Measurements from ENCODE around the gene HLCS. TPM values are rescaled to one million over a fixed set of nuclear protein-coding genes. Genes with fewer than 3 reads are reported as not detected.

Gene HLCS
- total and polyA plus RNA-seq, 2 donors (not counting 1 experiment from before 2014, with no cell fraction given): 23.1 to 40.0 TPM

DNA sequence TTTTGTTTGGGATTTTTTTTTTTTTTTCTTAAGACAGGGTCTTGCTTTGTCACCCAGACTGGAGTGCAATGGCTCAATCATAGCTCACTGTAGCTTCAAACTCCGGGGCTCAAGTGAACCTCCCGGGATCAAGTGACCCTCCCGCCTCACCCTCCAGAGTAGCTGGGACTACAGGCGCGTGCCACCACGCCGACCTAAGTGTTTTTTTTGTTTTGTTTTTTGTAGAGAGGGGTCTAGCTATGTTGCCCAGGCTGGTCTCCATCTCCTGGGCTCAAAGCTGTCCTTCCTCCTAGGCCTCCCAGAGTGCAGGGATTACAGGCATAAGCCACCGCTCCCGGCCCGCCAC lies 776 bp downstream of the HLCS start:
- H3K27me3 ChIP-seq (ENCODE audit: control insufficient read depth, insufficient read depth, low read length): no peaks in the 10 kb centered on the region
- H4K20me1 ChIP-seq (ENCODE audit: control insufficient read depth, extremely low read depth, insufficient read depth, low read length): no peaks in the 10 kb centered on the region
- H3K36me3 ChIP-seq (ENCODE audit: control insufficient read depth, insufficient read depth, low read length): no peaks in the 10 kb centered on the region
- no peaks in the 10 kb centered on the region for H3K4me1 ChIP-seq (ENCODE audit: control insufficient read depth, extremely low read depth, insufficient read depth, low read length)
- H3K27ac ChIP-seq (ENCODE audit: insufficient read depth, low read length): peak overlapping the region; percentile 53
- peak overlapping the region; percentile 74 for H3K4me2 ChIP-seq (ENCODE audit: extremely low read depth, insufficient read depth, low read length)
- H3K9ac ChIP-seq (ENCODE audit: insufficient read depth, low read length): peak overlapping the region; percentile 78
- H3K4me3 ChIP-seq (replicated peaks in 1 of 4; ENCODE audit: control extremely low read depth in 1 of 4, insufficient read depth in 1 of 4, low read depth in 3 of 4, low read length in 4 of 4): peak overlapping the region; percentile 65 to 74 (median 68)
- peak overlapping the region; percentile 68 for H2AFZ ChIP-seq (ENCODE audit: low read length)
- TF ChIP-seq, protein P1, sequence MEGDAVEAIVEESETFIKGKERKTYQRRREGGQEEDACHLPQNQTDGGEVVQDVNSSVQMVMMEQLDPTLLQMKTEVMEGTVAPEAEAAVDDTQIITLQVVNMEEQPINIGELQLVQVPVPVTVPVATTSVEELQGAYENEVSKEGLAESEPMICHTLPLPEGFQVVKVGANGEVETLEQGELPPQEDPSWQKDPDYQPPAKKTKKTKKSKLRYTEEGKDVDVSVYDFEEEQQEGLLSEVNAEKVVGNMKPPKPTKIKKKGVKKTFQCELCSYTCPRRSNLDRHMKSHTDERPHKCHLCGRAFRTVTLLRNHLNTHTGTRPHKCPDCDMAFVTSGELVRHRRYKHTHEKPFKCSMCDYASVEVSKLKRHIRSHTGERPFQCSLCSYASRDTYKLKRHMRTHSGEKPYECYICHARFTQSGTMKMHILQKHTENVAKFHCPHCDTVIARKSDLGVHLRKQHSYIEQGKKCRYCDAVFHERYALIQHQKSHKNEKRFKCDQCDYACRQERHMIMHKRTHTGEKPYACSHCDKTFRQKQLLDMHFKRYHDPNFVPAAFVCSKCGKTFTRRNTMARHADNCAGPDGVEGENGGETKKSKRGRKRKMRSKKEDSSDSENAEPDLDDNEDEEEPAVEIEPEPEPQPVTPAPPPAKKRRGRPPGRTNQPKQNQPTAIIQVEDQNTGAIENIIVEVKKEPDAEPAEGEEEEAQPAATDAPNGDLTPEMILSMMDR (conservative IDR thresholded peaks at IDR 0.05 in 1 of 2, IDR thresholded peaks at IDR 0.05 in 1 of 2; ENCODE audit: low read depth in 1 of 2, low read length in 2 of 2): no peak
- no peak for TF ChIP-seq EZH2 (IDR thresholded peaks at IDR 0.05; ENCODE audit: low read length, missing control alignments)
- no peaks in the 10 kb centered on the region for H3K9me3 ChIP-seq (ENCODE audit: control insufficient read depth, insufficient read depth, low read depth, low read length)
- DNase-seq (ENCODE audit: low read depth in 2 of 2): no peak
- no peaks in the 10 kb centered on the region for H3K79me2 ChIP-seq (ENCODE audit: control insufficient read depth, insufficient read depth, low read length)

DNA sequence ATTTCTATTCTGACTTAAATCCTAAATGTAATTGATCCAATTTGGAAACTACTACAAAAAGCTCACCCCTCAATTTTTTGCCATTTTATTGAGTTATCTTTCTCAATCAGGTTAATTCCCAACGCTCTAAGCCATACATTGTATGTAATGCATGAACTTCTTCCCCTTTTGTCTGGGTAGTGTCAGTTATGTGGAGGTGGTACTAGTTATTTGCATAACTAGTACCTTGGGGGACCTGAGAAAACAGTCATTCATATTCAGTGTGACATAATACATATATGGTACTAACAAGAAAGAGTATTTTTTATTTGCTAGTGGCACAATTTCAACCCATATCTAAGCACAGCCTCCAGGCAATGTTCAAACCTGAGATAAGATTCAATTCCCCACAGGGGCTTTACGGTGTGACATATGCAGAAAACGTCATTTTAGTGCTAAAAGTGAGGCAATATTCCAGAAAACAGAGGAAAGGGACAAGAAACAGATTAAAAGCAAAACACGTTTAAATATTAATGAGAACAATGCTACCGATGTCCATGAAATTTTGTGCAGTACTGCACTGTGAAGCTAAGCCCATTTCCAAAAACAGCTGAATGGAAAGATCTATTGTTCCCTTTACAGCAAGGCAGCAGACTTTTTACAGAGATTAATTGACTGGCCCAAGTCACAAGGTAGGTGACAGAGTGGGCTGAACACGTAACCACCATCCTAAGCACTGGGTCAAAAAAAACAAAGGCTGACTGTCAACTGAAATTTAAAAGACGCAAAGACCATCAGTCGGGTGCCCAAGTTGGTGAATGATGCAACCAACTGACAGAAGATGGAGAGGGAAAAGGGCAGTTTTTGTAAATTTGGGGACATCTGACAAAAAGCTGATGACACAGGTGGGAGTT lies 1.4 kb downstream of the HLCS start:
- Histone ChIP-seq H3K79me2 (ENCODE audit: control insufficient read depth, insufficient read depth, low read length) (no peaks in the 10 kb centered on the region), H3K4me3 (replicated peaks in 1 of 4; ENCODE audit: control extremely low read depth in 1 of 4, insufficient read depth in 1 of 4, low read depth in 3 of 4, low read length in 4 of 4) (peak overlapping the region in 2 of 4 experiments; percentile 65 to 68), H4K20me1 (ENCODE audit: control insufficient read depth, extremely low read depth, insufficient read depth, low read length) (no peaks in the 10 kb centered on the region), H3K36me3 (ENCODE audit: control insufficient read depth, insufficient read depth, low read length) (no peaks in the 10 kb centered on the region), H3K9ac (ENCODE audit: insufficient read depth, low read length) (no peak overlapping the region), H3K27ac (ENCODE audit: insufficient read depth, low read length) (no peak overlapping the region), H3K9me3 (ENCODE audit: control insufficient read depth, insufficient read depth, low read depth, low read length) (no peaks in the 10 kb centered on the region), H3K4me2 (ENCODE audit: extremely low read depth, insufficient read depth, low read length) (peak overlapping the region; percentile 74), H3K27me3 (ENCODE audit: control insufficient read depth, insufficient read depth, low read length) (no peaks in the 10 kb centered on the region), H2AFZ (ENCODE audit: low read length) (no peak overlapping the region), H3K4me1 (ENCODE audit: control insufficient read depth, extremely low read depth, insufficient read depth, low read length) (no peaks in the 10 kb centered on the region)
- peak in 1 of 2 donors; percentile 20 for DNase-seq (ENCODE audit: low read depth in 2 of 2)
- TF ChIP-seq, protein P1 (conservative IDR thresholded peaks at IDR 0.05 in 1 of 2, IDR thresholded peaks at IDR 0.05 in 1 of 2; ENCODE audit: low read depth in 1 of 2, low read length in 2 of 2): no peak
- no peak for TF ChIP-seq EZH2 (IDR thresholded peaks at IDR 0.05; ENCODE audit: low read length, missing control alignments)

DNA sequence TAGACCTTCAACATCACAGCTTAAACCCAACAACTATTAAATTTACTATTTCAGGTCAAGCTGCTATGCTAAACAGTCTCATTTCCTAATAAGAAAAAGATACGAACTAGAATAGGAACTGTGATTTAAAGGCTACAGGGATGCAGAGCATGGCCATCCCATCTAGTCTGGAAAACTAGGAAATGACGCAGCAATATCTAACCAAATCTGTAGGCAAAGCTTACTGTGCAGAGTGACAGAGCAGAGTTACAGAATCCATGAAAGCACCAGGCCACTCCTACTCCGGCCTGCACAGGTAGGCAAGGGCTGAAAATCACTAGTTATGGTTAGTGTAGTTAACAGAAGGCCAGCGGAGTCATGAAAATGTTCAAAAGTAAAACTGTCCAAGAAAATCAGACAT lies 2.1 kb downstream of the HLCS start:
- no peak overlapping the region for H3K4me3 ChIP-seq (replicated peaks in 1 of 4; ENCODE audit: control extremely low read depth in 1 of 4, insufficient read depth in 1 of 4, low read depth in 3 of 4, low read length in 4 of 4)
- H3K4me2 ChIP-seq (ENCODE audit: extremely low read depth, insufficient read depth, low read length): no peak overlapping the region
- H3K9ac ChIP-seq (ENCODE audit: insufficient read depth, low read length): no peak overlapping the region
- H2AFZ ChIP-seq (ENCODE audit: low read length): no peak overlapping the region
- TF ChIP-seq EZH2 (IDR thresholded peaks at IDR 0.05; ENCODE audit: low read length, missing control alignments): no peak
- TF ChIP-seq, protein P1 (conservative IDR thresholded peaks at IDR 0.05 in 1 of 2, IDR thresholded peaks at IDR 0.05 in 1 of 2; ENCODE audit: low read depth in 1 of 2, low read length in 2 of 2): no peak
- no peaks in the 10 kb centered on the region for H3K4me1 ChIP-seq (ENCODE audit: control insufficient read depth, extremely low read depth, insufficient read depth, low read length)
- no peak for DNase-seq (ENCODE audit: low read depth in 2 of 2)
- no peak overlapping the region for H3K27ac ChIP-seq (ENCODE audit: insufficient read depth, low read length)
- H3K36me3 ChIP-seq (ENCODE audit: control insufficient read depth, insufficient read depth, low read length): no peaks in the 10 kb centered on the region
- no peaks in the 10 kb centered on the region for H3K27me3 ChIP-seq (ENCODE audit: control insufficient read depth, insufficient read depth, low read length)
- no peaks in the 10 kb centered on the region for H4K20me1 ChIP-seq (ENCODE audit: control insufficient read depth, extremely low read depth, insufficient read depth, low read length)
- no peaks in the 10 kb centered on the region for H3K9me3 ChIP-seq (ENCODE audit: control insufficient read depth, insufficient read depth, low read depth, low read length)
- no peaks in the 10 kb centered on the region for H3K79me2 ChIP-seq (ENCODE audit: control insufficient read depth, insufficient read depth, low read length)
